ENCODE results near the gene SHISA4. TPM values are rescaled to one million over a fixed set of nuclear protein-coding genes. Genes with fewer than 3 reads are reported as not detected.

Gene SHISA4
- total and polyA plus RNA-seq, 2 donors (not counting 3 experiments of a cell fraction or from before 2014, with no cell fraction given): 25.6 to 78.2 TPM

DNA sequence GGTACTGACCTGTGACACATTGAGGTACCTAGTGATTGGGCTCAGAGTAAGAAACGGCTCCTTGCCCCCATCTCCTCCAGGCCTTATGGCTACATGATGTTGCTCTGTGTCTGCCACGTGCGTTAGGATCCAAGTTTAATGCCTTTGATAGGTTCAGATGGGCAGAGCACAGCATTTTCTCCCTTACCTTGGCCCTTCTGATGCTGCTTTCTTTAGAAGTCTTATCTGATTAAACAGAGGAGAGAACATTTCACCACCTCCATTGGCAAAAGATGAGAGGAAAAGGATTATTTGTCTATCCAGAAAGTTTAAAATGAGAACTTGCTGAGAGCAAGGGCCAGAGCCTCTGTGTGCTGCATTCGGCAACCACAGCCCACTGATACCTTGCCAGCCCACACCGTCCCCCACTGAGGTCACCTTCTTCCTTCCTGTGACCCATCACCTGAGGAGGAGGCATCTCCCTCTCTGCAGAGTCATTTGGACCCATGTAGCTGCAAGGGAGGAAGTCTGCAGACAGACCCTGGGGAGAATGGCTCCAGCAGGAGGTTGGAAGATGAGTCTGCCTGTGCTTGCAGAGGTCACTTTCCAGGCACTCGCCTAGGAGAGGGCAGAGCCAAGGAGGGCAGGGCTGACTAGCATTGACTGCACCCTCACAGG, 16.7 kb downstream of the SHISA4 start:
- H4K20me1 ChIP-seq (replicated peaks; ENCODE audit: control insufficient read depth, extremely low read depth, insufficient read depth, low read length): no peaks in the 10 kb centered on the region
- H3K27me3 ChIP-seq (ENCODE audit: control insufficient read depth in 2 of 2, insufficient read depth in 2 of 2, low read length in 2 of 2): no peaks in the 10 kb centered on the region
- dilution Hi-C loops (cut with MboI; ENCODE audit: extremely low pct_ligation_motif_present, low sequenced_read_pairs) (no loop called here), intact Hi-C loops (cut with micrococcal nuclease) (loop anchor here (2.0 kb wide), 1 partner anchor 49 kb away; the partner anchor contains the start of gene TIMM17A)
- no peaks in the 10 kb centered on the region for H3K79me2 ChIP-seq (ENCODE audit: control insufficient read depth, insufficient read depth, low read length)
- peaks cover 13% of the 10 kb centered on the region for H3K4me1 ChIP-seq (ENCODE audit: control insufficient read depth, extremely low read depth, insufficient read depth, low read length)
- TF ChIP-seq POLR2A (IDR thresholded peaks at IDR 0.05; ENCODE audit: low read depth, low read length) (no peak), EZH2 (IDR thresholded peaks at IDR 0.05; ENCODE audit: borderline replicate concordance, low read depth, low read length, severe bottlenecking) (no peak), MYC (IDR thresholded peaks at IDR 0.05; ENCODE audit: low read depth, low read length) (no peak), JUN (IDR thresholded peaks at IDR 0.05; ENCODE audit: borderline replicate concordance, insufficient read depth, insufficient read length, low read depth) (no peak), GATA2 (IDR thresholded peaks at IDR 0.05; ENCODE audit: insufficient read depth, insufficient read length, low read depth, low read length) (no peak), POLR2AphosphoS5 (IDR thresholded peaks at IDR 0.05; ENCODE audit: insufficient read depth, low read depth, low read length) (no peak), FOS (IDR thresholded peaks at IDR 0.05; ENCODE audit: borderline replicate concordance, insufficient read depth, low read length) (no peak)
- TF ChIP-seq, protein P1, sequence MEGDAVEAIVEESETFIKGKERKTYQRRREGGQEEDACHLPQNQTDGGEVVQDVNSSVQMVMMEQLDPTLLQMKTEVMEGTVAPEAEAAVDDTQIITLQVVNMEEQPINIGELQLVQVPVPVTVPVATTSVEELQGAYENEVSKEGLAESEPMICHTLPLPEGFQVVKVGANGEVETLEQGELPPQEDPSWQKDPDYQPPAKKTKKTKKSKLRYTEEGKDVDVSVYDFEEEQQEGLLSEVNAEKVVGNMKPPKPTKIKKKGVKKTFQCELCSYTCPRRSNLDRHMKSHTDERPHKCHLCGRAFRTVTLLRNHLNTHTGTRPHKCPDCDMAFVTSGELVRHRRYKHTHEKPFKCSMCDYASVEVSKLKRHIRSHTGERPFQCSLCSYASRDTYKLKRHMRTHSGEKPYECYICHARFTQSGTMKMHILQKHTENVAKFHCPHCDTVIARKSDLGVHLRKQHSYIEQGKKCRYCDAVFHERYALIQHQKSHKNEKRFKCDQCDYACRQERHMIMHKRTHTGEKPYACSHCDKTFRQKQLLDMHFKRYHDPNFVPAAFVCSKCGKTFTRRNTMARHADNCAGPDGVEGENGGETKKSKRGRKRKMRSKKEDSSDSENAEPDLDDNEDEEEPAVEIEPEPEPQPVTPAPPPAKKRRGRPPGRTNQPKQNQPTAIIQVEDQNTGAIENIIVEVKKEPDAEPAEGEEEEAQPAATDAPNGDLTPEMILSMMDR (IDR thresholded peaks at IDR 0.05; ENCODE audit: extremely low read depth in 1 of 2, insufficient read depth in 1 of 2, low read depth in 1 of 2, low read length in 2 of 2): no peak
- TF ChIP-seq, protein P2, sequence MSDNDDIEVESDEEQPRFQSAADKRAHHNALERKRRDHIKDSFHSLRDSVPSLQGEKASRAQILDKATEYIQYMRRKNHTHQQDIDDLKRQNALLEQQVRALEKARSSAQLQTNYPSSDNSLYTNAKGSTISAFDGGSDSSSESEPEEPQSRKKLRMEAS (IDR thresholded peaks at IDR 0.05; ENCODE audit: insufficient read depth, insufficient read length): no peak
- peak overlapping the region; percentile 30 for H3K27ac ChIP-seq (ENCODE audit: insufficient read depth, low read depth, low read length)
- no peak overlapping the region for H3K9ac ChIP-seq (replicated peaks; ENCODE audit: extremely low read depth, insufficient read depth, low read length)
- H3K4me3 ChIP-seq (replicated peaks in 1 of 3; ENCODE audit: insufficient read depth in 1 of 3, low read depth in 1 of 3, low read length in 3 of 3): no peak overlapping the region
- no peaks in the 10 kb centered on the region for H3K9me3 ChIP-seq (replicated peaks; ENCODE audit: control insufficient read depth, insufficient read depth, low read length)
- DNase-seq (ENCODE audit: low read depth, low spot score) (no peak), FAIRE-seq (peak; percentile 28)
- H2AFZ ChIP-seq (ENCODE audit: low read depth, low read length): no peak overlapping the region
- BruUV-seq (replicated peaks): no TSS peak
- ChIA-PET CTCF (interaction anchor here (0.9 to 3.6 kb wide), 6 partner anchors 8 to 68 kb away, joined by 3 to 22 read pairs (median 8); no protein-coding TSS in a partner anchor), POLR2A (interaction anchor here (0.9 to 1.5 kb wide), 5 partner anchors 12 to 59 kb away, joined by 3 to 4 read pairs (median 3); partner anchors contain the start of genes LMOD1 and TIMM17A)
- H3K36me3 ChIP-seq (ENCODE audit: control insufficient read depth in 2 of 2, extremely low read depth in 1 of 2, insufficient read depth in 2 of 2, low read length in 2 of 2): no peaks in the 10 kb centered on the region
- H3K4me2 ChIP-seq (ENCODE audit: insufficient read depth, low read length): no peak overlapping the region
- no peaks in the 10 kb centered on the region for H3K9me1 ChIP-seq (replicated peaks; ENCODE audit: control insufficient read depth, extremely low read depth, insufficient read depth, low read length)
